K562 (cell line): ENCODE measurements around the gene ZNF280C. TPM values are rescaled to one million over a fixed set of nuclear protein-coding genes. Genes with fewer than 3 reads are reported as not detected.

Experiments
- CHD4 ChIP-seq: fragments of 200-600 bp; sonication (generic); IDR thresholded peaks from 3 replicates; pipeline ENCODE4 v1.6.1; 2012; ENCODE audit warnings: low read depth, mild to moderate bottlenecking, mixed read lengths, low read length, inconsistent platforms; ENCODE audit not compliant: insufficient read depth, insufficient replicate concordance, poor library complexity, severe bottlenecking
- CREB1 ChIP-seq, 2 experiments: sonication (generic) in 1 of 2; formaldehyde crosslinking in 1 of 2; IDR thresholded peaks; 2 replicates each; pipeline versions ENCODE4 v1.6.1 to v1.8.0; 2012 to 2022; ENCODE audit warnings: inconsistent platforms in 1 of 2, mild to moderate bottlenecking in 1 of 2, missing genetic modification reagents in 1 of 2, moderate library complexity in 1 of 2
- FIP1L1 ChIP-seq: fragments of 200-400 bp; formaldehyde crosslinking; IDR thresholded peaks from 2 replicates; pipeline ENCODE4 v1.6.1; 2018; ENCODE audit warnings: mild to moderate bottlenecking, low read depth, low read length; ENCODE audit not compliant: poor library complexity, severe bottlenecking
- FOSL1 ChIP-seq: fragments of 200-800 bp; sonication (Bioruptor generic); conservative IDR thresholded peaks from 2 replicates; pipeline ENCODE4 v1.6.1; 2016; ENCODE audit warnings: missing genetic modification characterization, missing compliant biosample characterization
- IFI16 ChIP-seq: fragments of 250-450 bp; sonication (Bioruptor Pico); IDR thresholded peaks from 2 replicates; pipeline ENCODE4 v2.1.2; 2022; ENCODE audit warnings: mild to moderate bottlenecking, inconsistent platforms
- ILF3 ChIP-seq: fragments of 450-650 bp; IDR thresholded peaks from 2 replicates; pipeline ENCODE4 v1.6.1; 2018; ENCODE audit warnings: antibody characterized with exemption, mild to moderate bottlenecking, moderate library complexity, borderline replicate concordance
- KDM2B ChIP-seq: fragments of 250-450 bp; sonication (Bioruptor Pico); IDR thresholded peaks from 2 replicates; pipeline ENCODE4 v1.8.0; 2021; ENCODE audit warnings: mild to moderate bottlenecking, moderate library complexity
- MBD1 ChIP-seq: fragments of 250-450 bp; sonication (Bioruptor Pico); IDR thresholded peaks from 2 replicates; pipeline ENCODE4 v1.8.0; 2022; ENCODE audit warnings: inconsistent platforms
- MCM5 ChIP-seq: fragments of 450-650 bp; IDR thresholded peaks from 2 replicates; pipeline ENCODE4 v1.6.1; 2016; ENCODE audit warnings: low read depth
- POLR2AphosphoS5 ChIP-seq: IDR thresholded peaks from 2 replicates; pipeline ENCODE4 v1.6.1; 2011; ENCODE audit warnings: mild to moderate bottlenecking, low read depth, low read length, moderate library complexity; ENCODE audit not compliant: control insufficient read depth, insufficient read depth
- RNF2 ChIP-seq: sonication (generic); IDR thresholded peaks from 2 replicates; pipeline ENCODE4 v1.6.1; 2016
- SAFB2 ChIP-seq: fragments of 200-400 bp; formaldehyde crosslinking; IDR thresholded peaks from 2 replicates; pipeline ENCODE4 v1.6.1; 2018; ENCODE audit warnings: borderline replicate concordance, low read length, low read depth, moderate library complexity; ENCODE audit not compliant: severe bottlenecking
- SRSF1 ChIP-seq: fragments of 200-400 bp; formaldehyde crosslinking; IDR thresholded peaks from 2 replicates; pipeline ENCODE4 v1.6.1; 2017; ENCODE audit warnings: mild to moderate bottlenecking, low read depth, low read length, moderate library complexity
- ZBTB34 ChIP-seq: fragments of 250-450 bp; sonication (Bioruptor Pico); IDR thresholded peaks from 2 replicates; pipeline ENCODE4 v1.8.0; 2021; ENCODE audit warnings: mild to moderate bottlenecking, moderate library complexity
- ZFP91 ChIP-seq: sonication (generic); formaldehyde crosslinking; IDR thresholded peaks from 2 replicates; pipeline ENCODE4 v1.8.0; 2022; ENCODE audit warnings: mild to moderate bottlenecking, missing genetic modification reagents
- ZNF436 ChIP-seq: fragments of 250-450, 450-650 bp; sonication (Bioruptor Pico); formaldehyde crosslinking; IDR thresholded peaks from 2 replicates; pipeline ENCODE4 v1.7.0; 2020; ENCODE audit warnings: mild to moderate bottlenecking
- ZNF551 ChIP-seq: fragments of 250-450 bp; sonication (Bioruptor Pico); IDR thresholded peaks from 2 replicates; pipeline ENCODE4 v1.5.0; 2021; ENCODE audit warnings: mild to moderate bottlenecking, moderate library complexity
- polyA plus RNA-seq, 8 experiments: library from polyadenylated mRNA; depleted of rRNA in 4 of 8; stranded (reverse) in 5 of 8; unstranded in 3 of 8; fragments of >200 nt; fragmentation: Nextera tagmentation in 2 of 8; fragmentation: Illumina TruSeq in 1 of 8; extraction: Ambion mirVana in 2 of 8; extraction: Trizol in 1 of 8; gene quantifications; 2 replicates each; pipeline versions ENCODE4 v1.2.1 to v1.2.3, GENCODE V29; 2011 to 2014; ENCODE audit warnings: inconsistent platforms in 1 of 8, missing spikeins in 1 of 8
- total RNA-seq, 7 experiments: library from RNA; depleted of rRNA in 6 of 7; stranded (reverse); fragments of >200 nt in 6 of 7; fragmentation: Illumina TruSeq in 2 of 7; extraction: Trizol in 2 of 7; gene quantifications; 2 replicates each; pipeline versions ENCODE4 v1.2.1 to v1.2.3, GENCODE V29; 2011 to 2021; ENCODE audit warnings: low replicate concordance in 1 of 7
- TF ChIP-seq, protein P1 (sequence below): fragments of 250-450 bp; sonication (Bioruptor Pico); IDR thresholded peaks from 2 replicates; pipeline ENCODE4 v1.8.0; 2021; ENCODE audit warnings: moderate library complexity, mild to moderate bottlenecking, inconsistent platforms
- TF ChIP-seq, protein P2 (sequence below): fragments of 250-450 bp; sonication (Bioruptor Pico); IDR thresholded peaks from 2 replicates; pipeline ENCODE4 v1.4.0; 2020; ENCODE audit warnings: borderline replicate concordance

Gene ZNF280C
- total and polyA plus RNA-seq, 9 of the 15 experiments (the other 6 are each of a cell fraction or from before 2014, with no cell fraction given): 1.6 to 8.3 (median 4.4) TPM

- TF ChIP-seq ZBTB34 (CRISPR knock-in tag): no peak
- TF ChIP-seq KDM2B (CRISPR knock-in tag): no peak
- TF ChIP-seq SAFB2: no peak
- no peak for TF ChIP-seq IFI16
- TF ChIP-seq MBD1 (CRISPR knock-in tag): no peak
- TF ChIP-seq, protein P1, sequence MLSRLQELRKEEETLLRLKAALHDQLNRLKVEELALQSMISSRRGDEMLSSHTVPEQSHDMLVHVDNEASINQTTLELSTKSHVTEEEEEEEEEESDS: no peak
- no peak for TF ChIP-seq ZFP91 (CRISPR knock-in tag)
- TF ChIP-seq RNF2: peak; percentile 82
- TF ChIP-seq, protein P2, sequence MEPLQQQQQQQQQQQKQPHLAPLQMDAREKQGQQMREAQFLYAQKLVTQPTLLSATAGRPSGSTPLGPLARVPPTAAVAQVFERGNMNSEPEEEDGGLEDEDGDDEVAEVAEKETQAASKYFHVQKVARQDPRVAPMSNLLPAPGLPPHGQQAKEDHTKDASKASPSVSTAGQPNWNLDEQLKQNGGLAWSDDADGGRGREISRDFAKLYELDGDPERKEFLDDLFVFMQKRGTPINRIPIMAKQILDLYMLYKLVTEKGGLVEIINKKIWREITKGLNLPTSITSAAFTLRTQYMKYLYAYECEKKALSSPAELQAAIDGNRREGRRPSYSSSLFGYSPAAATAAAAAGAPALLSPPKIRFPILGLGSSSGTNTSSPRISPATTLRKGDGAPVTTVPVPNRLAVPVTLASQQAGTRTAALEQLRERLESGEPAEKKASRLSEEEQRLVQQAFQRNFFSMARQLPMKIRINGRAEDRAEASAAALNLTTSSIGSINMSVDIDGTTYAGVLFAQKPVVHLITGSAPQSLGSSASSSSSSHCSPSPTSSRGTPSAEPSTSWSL: no peak
- no peak for TF ChIP-seq ILF3
- no peak for TF ChIP-seq ZNF551 (CRISPR knock-in tag)
- TF ChIP-seq MCM5: no peak
- no peak for TF ChIP-seq SRSF1
- TF ChIP-seq FIP1L1: no peak
- peak; percentile 55; the same call in 1 of the 2 replicates for TF ChIP-seq POLR2AphosphoS5
- no peak for TF ChIP-seq CHD4
- TF ChIP-seq ZNF436: no peak
- peak; percentile 62 for TF ChIP-seq CREB1 (IDR thresholded peaks at IDR 0.05)
- peak; percentile 31; the same call in 1 of the 2 replicates for TF ChIP-seq CREB1 (CRISPR knock-in tag; IDR thresholded peaks at IDR 0.05)
- peak; percentile 69 for TF ChIP-seq FOSL1
Measured at GRCh38 chrX:130173190-130173895, 95.4 kb downstream of the ZNF280C start (continued).
